ENCODE measurements around the gene MBD3. TPM values are rescaled to one million over a fixed set of nuclear protein-coding genes. Genes with fewer than 3 reads are reported as not detected.
A peak's percentile ranks its signal among the peaks of the same experiment; 100 is the strongest.

Gene MBD3
- total and polyA plus RNA-seq, 3 donors from 2014 or later: 78.3 to 153 (median 146) TPM

DNA sequence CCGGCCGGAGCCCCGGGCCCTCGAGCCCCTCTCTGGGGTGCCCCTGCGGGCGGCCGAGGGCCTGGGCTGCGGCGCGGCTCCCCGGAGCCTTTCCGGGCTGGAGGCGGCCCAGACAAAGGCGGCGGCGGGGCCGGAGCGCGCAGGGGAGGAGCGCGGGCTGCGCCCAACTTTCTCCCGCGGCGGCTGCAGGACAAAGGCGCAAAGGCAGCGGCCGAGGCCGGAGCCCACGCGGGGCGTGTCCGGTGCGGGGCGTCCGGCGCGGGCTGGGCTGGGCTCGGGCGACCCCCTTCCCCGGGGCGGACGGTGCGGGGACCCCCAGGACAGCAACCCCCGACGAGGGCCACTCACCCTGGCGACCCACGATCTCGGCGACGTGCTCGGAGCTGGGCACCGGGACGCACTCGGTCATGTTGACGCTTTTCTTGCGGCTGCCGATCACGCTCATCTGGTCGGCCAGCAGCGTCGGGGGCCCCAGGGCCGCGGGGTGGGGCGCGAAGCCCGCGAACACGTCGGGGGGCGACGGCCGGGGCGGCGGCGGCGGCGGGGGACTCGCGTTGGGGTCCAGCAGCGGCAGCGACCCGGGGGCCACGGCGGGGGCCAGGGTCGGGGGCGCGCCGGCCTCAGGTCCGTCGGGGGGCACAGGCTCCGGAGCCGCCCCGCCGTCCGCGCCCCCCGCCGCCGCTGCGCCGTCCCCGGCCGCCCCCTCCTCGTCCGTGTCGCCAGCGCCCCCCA, 25.4 kb downstream of the MBD3 start:
- H3K27me3 ChIP-seq: no peaks in the 10 kb centered on the region
- peak overlapping the region; percentile 67 to 76 for H3K4me3 ChIP-seq
- intact Hi-C loops (cut with DNase I; ENCODE audit: low total_unique reads): no loop called here
- TF ChIP-seq CTCF (IDR thresholded peaks at IDR 0.05) (no peak), POLR2A (IDR thresholded peaks at IDR 0.05) (no peak)
- H3K27ac ChIP-seq: peak overlapping the region; percentile 81 to 87
- 1% methylated on average over 79 of the region's 108 CpGs; no CpG with 5 or more reads in 1 of the 2 donors for WGBS, 2 donors
- no peaks in the 10 kb centered on the region for H3K9me3 ChIP-seq
- no peaks in the 10 kb centered on the region for H3K36me3 ChIP-seq (ENCODE audit: low read depth, missing control alignments)
- H3K4me1 ChIP-seq: peaks cover 6% of the 10 kb centered on the region
- no peak for DNase-seq

DNA sequence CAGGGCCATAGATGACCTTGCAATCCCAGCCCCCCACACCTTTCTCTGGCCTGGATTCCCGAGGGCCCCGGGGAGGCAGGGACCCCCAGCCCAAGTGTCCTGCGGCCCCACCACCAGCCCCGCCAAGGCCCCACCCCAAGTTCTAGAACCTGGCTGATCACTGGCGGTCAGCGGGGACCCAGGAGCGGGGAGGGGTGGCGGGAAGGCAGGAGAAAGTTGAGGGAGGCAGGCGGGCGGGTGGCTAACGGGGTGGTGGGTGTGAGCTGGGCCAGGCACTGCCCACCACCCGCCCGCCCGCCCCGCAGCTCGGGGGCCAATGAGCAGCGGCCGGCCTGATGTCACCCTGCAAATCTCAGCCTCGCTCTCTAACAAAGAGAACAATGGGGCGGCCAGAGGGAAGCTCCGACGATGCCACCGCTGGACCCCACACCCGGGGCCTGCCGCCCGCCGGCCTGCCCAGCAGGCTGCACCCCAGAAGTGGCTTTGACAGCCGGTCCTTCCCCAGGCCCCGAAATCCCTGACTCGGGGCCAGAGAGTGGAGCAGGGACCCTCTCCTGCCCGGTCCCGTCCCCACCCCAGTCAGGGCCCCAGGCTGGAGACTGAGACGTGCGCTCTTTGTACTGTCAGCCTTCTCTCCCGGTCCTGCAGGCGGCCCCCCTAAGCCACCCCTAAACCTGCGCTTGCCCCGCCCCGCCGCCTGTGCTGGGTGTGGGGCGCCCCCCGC, 26.1 kb downstream of the MBD3 start:
- 4 to 9% methylated on average over 4 to 36 of the region's 42 CpGs for WGBS, 2 donors
- no peak for TF ChIP-seq POLR2A (IDR thresholded peaks at IDR 0.05)
- TF ChIP-seq CTCF (IDR thresholded peaks at IDR 0.05): no peak
- DNase-seq: peak; percentile 91
- H3K36me3 ChIP-seq (ENCODE audit: low read depth, missing control alignments): no peaks in the 10 kb centered on the region
- intact Hi-C loops (cut with DNase I; ENCODE audit: low total_unique reads): no loop called here
- H3K9me3 ChIP-seq: no peaks in the 10 kb centered on the region
- H3K4me1 ChIP-seq: peaks cover 6% of the 10 kb centered on the region
- peak overlapping the region; percentile 67 to 76 for H3K4me3 ChIP-seq
- no peaks in the 10 kb centered on the region for H3K27me3 ChIP-seq
- H3K27ac ChIP-seq: peak overlapping the region; percentile 81 to 87

- intact Hi-C loops (cut with DNase I; ENCODE audit: low total_unique reads): no loop called here
- H3K27ac ChIP-seq: no peak overlapping the region
- no peaks in the 10 kb centered on the region for H3K4me1 ChIP-seq
- whole genome bisulfite sequencing, 2 donors: 78 to 85% methylated on average over 5 to 6 of the region's 6 CpGs
- no peaks in the 10 kb centered on the region for H3K27me3 ChIP-seq
- H3K4me3 ChIP-seq: no peak overlapping the region
- no peak for DNase-seq
- no peak for TF ChIP-seq CTCF (IDR thresholded peaks at IDR 0.05)
- TF ChIP-seq POLR2A (IDR thresholded peaks at IDR 0.05): no peak
- no peaks in the 10 kb centered on the region for H3K9me3 ChIP-seq
- H3K36me3 ChIP-seq (ENCODE audit: low read depth, missing control alignments): no peaks in the 10 kb centered on the region
Measured at GRCh38 chr19:1563251-1563650, 29.4 kb downstream of the MBD3 start.

DNA sequence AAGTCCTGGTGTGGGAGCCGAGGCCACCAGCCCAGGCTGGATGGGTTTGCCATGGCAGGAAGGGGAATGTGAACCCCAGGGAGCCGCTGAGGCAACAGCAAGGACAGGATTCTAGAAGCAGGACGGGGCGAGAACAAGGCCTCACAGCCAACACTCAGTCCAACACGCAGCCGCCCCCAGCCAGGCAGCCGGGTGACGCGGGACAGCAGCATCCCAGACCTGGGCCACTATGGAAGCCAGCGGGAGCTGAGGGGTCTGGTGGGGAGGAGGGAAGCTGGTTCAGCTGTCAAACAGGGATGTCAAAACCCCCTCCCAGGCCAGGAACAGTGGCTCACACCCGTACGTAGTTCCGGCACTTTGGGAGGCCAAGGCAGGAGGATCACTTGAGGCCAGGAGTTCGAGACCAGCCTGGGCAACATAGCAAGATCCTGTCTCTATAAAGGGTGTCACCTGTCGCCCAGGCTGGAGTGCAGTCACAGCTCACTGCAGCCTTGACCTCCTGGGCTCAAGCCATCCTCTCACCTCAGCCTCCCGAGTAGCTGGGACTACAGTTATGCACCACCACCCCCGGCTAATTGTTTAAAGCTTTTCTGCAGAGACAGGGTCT, 31.3 kb downstream of the MBD3 start:
- intact Hi-C loops (cut with DNase I; ENCODE audit: low total_unique reads): no loop called here
- Histone ChIP-seq H3K4me3 (no peak overlapping the region), H3K27ac (no peak overlapping the region), H3K9me3 (no peaks in the 10 kb centered on the region), H3K27me3 (no peaks in the 10 kb centered on the region), H3K4me1 (no peaks in the 10 kb centered on the region), H3K36me3 (ENCODE audit: low read depth, missing control alignments) (no peaks in the 10 kb centered on the region)
- WGBS, 2 donors: 83 to 95% methylated on average over 3 to 17 of the region's 17 CpGs
- DNase-seq: no peak
- no peak for TF ChIP-seq POLR2A (IDR thresholded peaks at IDR 0.05)
- no peak for TF ChIP-seq CTCF (IDR thresholded peaks at IDR 0.05)
